GM23338 (cell line): ENCODE data around the gene SLC25A12. TPM values are rescaled to one million over a fixed set of nuclear protein-coding genes. Genes with fewer than 3 reads are reported as not detected.

Experiments
- ATAC-seq: fragments of 200-7000 bp; cut with Tn5 transposase; 3 replicates; pipeline ENCODE4 v1.9.1; 2020
- DNase-seq: peaks from one replicate; pipeline ENCODE4 v3.0.0-alpha.2; 2015; ENCODE audit warnings: low spot score
- H2AFZ ChIP-seq: fragments of 200-600 bp; sonication (generic); 2 replicates; pipeline ENCODE4 v1.8.0; 2016; ENCODE audit warnings: antibody characterized with exemption, mild to moderate bottlenecking, moderate library complexity
- H3F3A ChIP-seq: fragments of 200-600 bp; sonication (generic); replicated peaks from 2 replicates; pipeline ENCODE4 v1.8.0; 2017; ENCODE audit warnings: antibody characterized with exemption, mixed run types, low read depth
- H3K27ac ChIP-seq: fragments of 200-600 bp; sonication (generic); 2 replicates; pipeline ENCODE4 v1.6.1; 2016; ENCODE audit warnings: low read depth
- H3K27me3 ChIP-seq: fragments of 200-600 bp; sonication (generic); 2 replicates; pipeline ENCODE4 v1.8.0; 2016; ENCODE audit warnings: mild to moderate bottlenecking, mixed run types, moderate library complexity; ENCODE audit not compliant: insufficient read depth
- H3K36me3 ChIP-seq: fragments of 200-600 bp; sonication (generic); 2 replicates; pipeline ENCODE4 v1.8.0; 2016; ENCODE audit warnings: mild to moderate bottlenecking; ENCODE audit not compliant: insufficient read depth
- H3K4me1 ChIP-seq: fragments of 200-600 bp; sonication (generic); 2 replicates; pipeline ENCODE4 v1.8.0; 2016; ENCODE audit warnings: mild to moderate bottlenecking, moderate library complexity; ENCODE audit not compliant: insufficient read depth
- H3K4me2 ChIP-seq: fragments of 200-600 bp; sonication (generic); 2 replicates; pipeline ENCODE4 v1.7.1; 2017; ENCODE audit warnings: mixed run types
- H3K4me3 ChIP-seq: fragments of 200-600 bp; sonication (generic); 2 replicates; pipeline ENCODE4 v1.6.1; 2016; ENCODE audit warnings: mixed run types
- H3K79me2 ChIP-seq: fragments of 200-600 bp; sonication (generic); replicated peaks from 2 replicates; pipeline ENCODE4 v1.8.0; 2017; ENCODE audit warnings: mild to moderate bottlenecking; ENCODE audit not compliant: insufficient read depth
- H3K9me2 ChIP-seq: fragments of 200-600 bp; sonication (generic); 2 replicates; pipeline ENCODE4 v1.8.0; 2017; ENCODE audit not compliant: insufficient read depth
- H4K20me1 ChIP-seq: fragments of 200-600 bp; sonication (generic); replicated peaks from 2 replicates; pipeline ENCODE4 v1.8.0; 2017; ENCODE audit warnings: mild to moderate bottlenecking; ENCODE audit not compliant: insufficient read depth
- H3K27ac Mint-ChIP-seq: 2 replicates; pipeline ENCODE4 v1.8.0; 2020; ENCODE audit warnings: inconsistent platforms, mild to moderate bottlenecking, moderate library complexity, mixed read lengths
- H3K27me3 Mint-ChIP-seq: 3 replicates; pipeline ENCODE4 v1.8.0; 2022; ENCODE audit warnings: low read depth, mild to moderate bottlenecking, moderate library complexity, mixed read lengths, inconsistent platforms; ENCODE audit not compliant: insufficient read depth, poor library complexity
- H3K36me3 Mint-ChIP-seq: 3 replicates; pipeline ENCODE4 v1.8.0; 2021; ENCODE audit warnings: low read depth, mild to moderate bottlenecking, inconsistent platforms, moderate library complexity, mixed read lengths
- H3K4me1 Mint-ChIP-seq: 3 replicates; pipeline ENCODE4 v1.8.0; 2020; ENCODE audit warnings: mild to moderate bottlenecking, inconsistent platforms, mixed read lengths
- H3K4me3 Mint-ChIP-seq: 3 replicates; pipeline ENCODE4 v1.8.0; 2021; ENCODE audit warnings: moderate library complexity, mild to moderate bottlenecking, inconsistent platforms, mixed read lengths
- H3K9me3 Mint-ChIP-seq: 3 replicates; pipeline ENCODE4 v1.8.0; 2020; ENCODE audit warnings: moderate library complexity, mild to moderate bottlenecking, inconsistent platforms, mixed read lengths
- EZH2phosphoT487 ChIP-seq: fragments of 200-600 bp; sonication (generic); IDR thresholded peaks from one replicate; pipeline ENCODE4 v1.8.1; 2018; ENCODE audit warnings: antibody characterized with exemption; ENCODE audit not compliant: unreplicated experiment
- JUNB ChIP-seq: IDR thresholded peaks from one replicate; pipeline ENCODE4 v1.6.1; 2016; ENCODE audit warnings: antibody characterized with exemption; ENCODE audit not compliant: unreplicated experiment
- NANOG ChIP-seq: IDR thresholded peaks from 2 replicates; pipeline ENCODE4 v1.6.1; 2016; ENCODE audit warnings: antibody characterized with exemption, borderline replicate concordance
- POLR2AphosphoS5 ChIP-seq: IDR thresholded peaks from 2 replicates; pipeline ENCODE4 v1.6.1; 2016; ENCODE audit warnings: antibody characterized with exemption, low read depth
- STAT1 ChIP-seq: IDR thresholded peaks from one replicate; pipeline ENCODE4 v1.6.1; 2016; ENCODE audit warnings: antibody characterized with exemption; ENCODE audit not compliant: unreplicated experiment
- ZNF331 ChIP-seq: fragments of 250-450 bp; sonication (Bioruptor Pico); IDR thresholded peaks from 2 replicates; pipeline ENCODE4 v1.5.0; 2020; ENCODE audit warnings: low read depth, mild to moderate bottlenecking, moderate library complexity
- polyA plus RNA-seq: library from polyadenylated mRNA; unstranded; fragments of >200 nt; fragmentation: Nextera tagmentation; extraction: Ambion mirVana; gene quantifications from 2 replicates; pipeline ENCODE4 v1.2.1, GENCODE V29; 2016
- total RNA-seq: library from RNA; depleted of rRNA; stranded (reverse); fragments of >200 nt; shearing (Covaris generic); gene quantifications from 2 replicates; pipeline ENCODE4 v1.2.3, GENCODE V29; 2014
- TF ChIP-seq, protein P1 (sequence below): fragments of 250-450 bp; sonication (Bioruptor Pico); IDR thresholded peaks from 2 replicates; pipeline ENCODE4 v1.5.0; 2020; ENCODE audit warnings: mild to moderate bottlenecking, moderate library complexity
- TF ChIP-seq, protein P2 (sequence below): IDR thresholded peaks from one replicate; pipeline ENCODE4 v1.6.1; 2018; ENCODE audit warnings: antibody characterized with exemption; ENCODE audit not compliant: unreplicated experiment

SLC25A12 gene
- total and polyA plus RNA-seq, 2 experiments from 2014 or later: 4.8 to 14.8 TPM

DNA sequence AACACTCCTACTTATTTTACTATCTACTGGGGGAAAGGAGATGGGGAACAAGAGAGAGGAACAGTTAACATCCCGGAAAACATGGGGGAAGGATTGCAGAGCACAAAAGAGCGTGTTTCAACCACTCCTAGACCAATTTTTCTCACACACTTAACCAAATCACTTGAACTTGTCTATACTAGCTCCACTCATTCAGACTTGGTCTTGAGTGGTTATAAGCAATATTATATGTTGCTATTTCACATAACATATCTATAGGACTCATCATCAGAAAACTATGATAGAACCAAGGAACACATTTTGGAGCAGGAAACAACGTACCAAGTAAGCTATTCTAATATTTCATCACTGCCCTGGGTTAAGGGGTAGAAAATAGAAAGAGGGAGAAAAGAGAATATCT, 31.5 kb downstream of the SLC25A12 start (continued):
- TF ChIP-seq, protein P1, sequence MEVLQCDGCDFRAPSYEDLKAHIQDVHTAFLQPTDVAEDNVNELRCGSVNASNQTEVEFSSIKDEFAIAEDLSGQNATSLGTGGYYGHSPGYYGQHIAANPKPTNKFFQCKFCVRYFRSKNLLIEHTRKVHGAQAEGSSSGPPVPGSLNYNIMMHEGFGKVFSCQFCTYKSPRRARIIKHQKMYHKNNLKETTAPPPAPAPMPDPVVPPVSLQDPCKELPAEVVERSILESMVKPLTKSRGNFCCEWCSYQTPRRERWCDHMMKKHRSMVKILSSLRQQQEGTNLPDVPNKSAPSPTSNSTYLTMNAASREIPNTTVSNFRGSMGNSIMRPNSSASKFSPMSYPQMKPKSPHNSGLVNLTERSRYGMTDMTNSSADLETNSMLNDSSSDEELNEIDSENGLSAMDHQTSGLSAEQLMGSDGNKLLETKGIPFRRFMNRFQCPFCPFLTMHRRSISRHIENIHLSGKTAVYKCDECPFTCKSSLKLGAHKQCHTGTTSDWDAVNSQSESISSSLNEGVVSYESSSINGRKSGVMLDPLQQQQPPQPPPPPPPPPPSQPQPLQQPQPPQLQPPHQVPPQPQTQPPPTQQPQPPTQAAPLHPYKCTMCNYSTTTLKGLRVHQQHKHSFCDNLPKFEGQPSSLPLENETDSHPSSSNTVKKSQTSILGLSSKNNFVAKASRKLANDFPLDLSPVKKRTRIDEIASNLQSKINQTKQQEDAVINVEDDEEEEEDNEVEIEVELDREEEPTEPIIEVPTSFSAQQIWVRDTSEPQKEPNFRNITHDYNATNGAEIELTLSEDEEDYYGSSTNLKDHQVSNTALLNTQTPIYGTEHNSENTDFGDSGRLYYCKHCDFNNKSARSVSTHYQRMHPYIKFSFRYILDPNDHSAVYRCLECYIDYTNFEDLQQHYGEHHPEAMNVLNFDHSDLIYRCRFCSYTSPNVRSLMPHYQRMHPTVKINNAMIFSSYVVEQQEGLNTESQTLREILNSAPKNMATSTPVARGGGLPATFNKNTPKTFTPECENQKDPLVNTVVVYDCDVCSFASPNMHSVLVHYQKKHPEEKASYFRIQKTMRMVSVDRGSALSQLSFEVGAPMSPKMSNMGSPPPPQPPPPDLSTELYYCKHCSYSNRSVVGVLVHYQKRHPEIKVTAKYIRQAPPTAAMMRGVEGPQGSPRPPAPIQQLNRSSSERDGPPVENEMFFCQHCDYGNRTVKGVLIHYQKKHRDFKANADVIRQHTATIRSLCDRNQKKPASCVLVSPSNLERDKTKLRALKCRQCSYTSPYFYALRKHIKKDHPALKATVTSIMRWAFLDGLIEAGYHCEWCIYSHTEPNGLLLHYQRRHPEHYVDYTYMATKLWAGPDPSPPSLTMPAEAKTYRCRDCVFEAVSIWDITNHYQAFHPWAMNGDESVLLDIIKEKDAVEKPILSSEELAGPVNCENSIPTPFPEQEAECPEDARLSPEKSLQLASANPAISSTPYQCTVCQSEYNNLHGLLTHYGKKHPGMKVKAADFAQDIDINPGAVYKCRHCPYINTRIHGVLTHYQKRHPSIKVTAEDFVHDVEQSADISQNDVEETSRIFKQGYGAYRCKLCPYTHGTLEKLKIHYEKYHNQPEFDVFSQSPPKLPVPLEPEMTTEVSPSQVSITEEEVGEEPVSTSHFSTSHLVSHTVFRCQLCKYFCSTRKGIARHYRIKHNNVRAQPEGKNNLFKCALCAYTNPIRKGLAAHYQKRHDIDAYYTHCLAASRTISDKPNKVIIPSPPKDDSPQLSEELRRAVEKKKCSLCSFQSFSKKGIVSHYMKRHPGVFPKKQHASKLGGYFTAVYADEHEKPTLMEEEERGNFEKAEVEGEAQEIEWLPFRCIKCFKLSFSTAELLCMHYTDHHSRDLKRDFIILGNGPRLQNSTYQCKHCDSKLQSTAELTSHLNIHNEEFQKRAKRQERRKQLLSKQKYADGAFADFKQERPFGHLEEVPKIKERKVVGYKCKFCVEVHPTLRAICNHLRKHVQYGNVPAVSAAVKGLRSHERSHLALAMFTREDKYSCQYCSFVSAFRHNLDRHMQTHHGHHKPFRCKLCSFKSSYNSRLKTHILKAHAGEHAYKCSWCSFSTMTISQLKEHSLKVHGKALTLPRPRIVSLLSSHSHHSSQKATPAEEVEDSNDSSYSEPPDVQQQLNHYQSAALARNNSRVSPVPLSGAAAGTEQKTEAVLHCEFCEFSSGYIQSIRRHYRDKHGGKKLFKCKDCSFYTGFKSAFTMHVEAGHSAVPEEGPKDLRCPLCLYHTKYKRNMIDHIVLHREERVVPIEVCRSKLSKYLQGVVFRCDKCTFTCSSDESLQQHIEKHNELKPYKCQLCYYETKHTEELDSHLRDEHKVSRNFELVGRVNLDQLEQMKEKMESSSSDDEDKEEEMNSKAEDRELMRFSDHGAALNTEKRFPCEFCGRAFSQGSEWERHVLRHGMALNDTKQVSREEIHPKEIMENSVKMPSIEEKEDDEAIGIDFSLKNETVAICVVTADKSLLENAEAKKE: no peak
- no peak for TF ChIP-seq POLR2AphosphoS5
- TF ChIP-seq EZH2phosphoT487: no peak
- TF ChIP-seq STAT1: no peak
- TF ChIP-seq JUNB: no peak

DNA sequence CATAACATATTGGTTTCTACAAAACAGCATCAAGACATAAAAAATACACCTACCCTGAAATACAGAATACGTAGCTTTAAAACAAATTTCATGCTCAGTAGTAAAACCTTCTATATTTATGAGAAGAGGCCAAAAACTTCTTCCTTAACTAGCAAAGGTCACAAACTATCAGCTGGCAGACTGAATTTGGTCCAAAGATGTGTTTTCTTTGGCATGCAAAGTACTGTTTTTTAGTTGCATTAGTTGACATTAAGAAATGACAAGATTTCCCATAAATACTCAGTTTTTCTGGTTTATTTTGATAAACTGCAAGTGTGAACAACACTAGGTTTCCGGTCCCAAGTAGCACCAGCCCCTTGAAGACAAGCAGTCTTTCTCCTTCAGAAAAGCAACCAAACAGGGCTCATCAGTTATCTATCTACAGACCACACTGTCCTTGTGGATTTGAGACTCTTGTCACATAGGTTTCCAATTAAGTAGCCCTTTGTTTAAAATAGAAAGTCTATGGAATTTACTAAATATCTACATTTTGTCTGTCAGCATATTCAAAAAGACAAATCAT, 35.6 kb downstream of the SLC25A12 start:
- Mint-ChIP-seq H3K27ac (no peak overlapping the region), H3K9me3 (no peaks in the 10 kb centered on the region), H3K4me1 (no peaks in the 10 kb centered on the region), H3K4me3 (no peak overlapping the region), H3K36me3 (no peaks in the 10 kb centered on the region; the same call in 2 of the 3 replicates), H3K27me3 (peaks cover 2% of the 10 kb centered on the region)
- Histone ChIP-seq H3K79me2 (no peaks in the 10 kb centered on the region), H3K9me2 (no peaks in the 10 kb centered on the region), H3K4me3 (no peak overlapping the region), H3K36me3 (no peaks in the 10 kb centered on the region), H4K20me1 (no peaks in the 10 kb centered on the region; the same call in 1 of the 2 replicates), H3K27me3 (no peaks in the 10 kb centered on the region), H3K27ac (no peak overlapping the region), H3K4me1 (no peaks in the 10 kb centered on the region), H3K4me2 (no peak overlapping the region), H3F3A (no peaks in the 10 kb centered on the region), H2AFZ (no peak overlapping the region)
- no peak for TF ChIP-seq NANOG
- no peak for TF ChIP-seq ZNF331 (CRISPR knock-in tag)
- TF ChIP-seq, protein P2, sequence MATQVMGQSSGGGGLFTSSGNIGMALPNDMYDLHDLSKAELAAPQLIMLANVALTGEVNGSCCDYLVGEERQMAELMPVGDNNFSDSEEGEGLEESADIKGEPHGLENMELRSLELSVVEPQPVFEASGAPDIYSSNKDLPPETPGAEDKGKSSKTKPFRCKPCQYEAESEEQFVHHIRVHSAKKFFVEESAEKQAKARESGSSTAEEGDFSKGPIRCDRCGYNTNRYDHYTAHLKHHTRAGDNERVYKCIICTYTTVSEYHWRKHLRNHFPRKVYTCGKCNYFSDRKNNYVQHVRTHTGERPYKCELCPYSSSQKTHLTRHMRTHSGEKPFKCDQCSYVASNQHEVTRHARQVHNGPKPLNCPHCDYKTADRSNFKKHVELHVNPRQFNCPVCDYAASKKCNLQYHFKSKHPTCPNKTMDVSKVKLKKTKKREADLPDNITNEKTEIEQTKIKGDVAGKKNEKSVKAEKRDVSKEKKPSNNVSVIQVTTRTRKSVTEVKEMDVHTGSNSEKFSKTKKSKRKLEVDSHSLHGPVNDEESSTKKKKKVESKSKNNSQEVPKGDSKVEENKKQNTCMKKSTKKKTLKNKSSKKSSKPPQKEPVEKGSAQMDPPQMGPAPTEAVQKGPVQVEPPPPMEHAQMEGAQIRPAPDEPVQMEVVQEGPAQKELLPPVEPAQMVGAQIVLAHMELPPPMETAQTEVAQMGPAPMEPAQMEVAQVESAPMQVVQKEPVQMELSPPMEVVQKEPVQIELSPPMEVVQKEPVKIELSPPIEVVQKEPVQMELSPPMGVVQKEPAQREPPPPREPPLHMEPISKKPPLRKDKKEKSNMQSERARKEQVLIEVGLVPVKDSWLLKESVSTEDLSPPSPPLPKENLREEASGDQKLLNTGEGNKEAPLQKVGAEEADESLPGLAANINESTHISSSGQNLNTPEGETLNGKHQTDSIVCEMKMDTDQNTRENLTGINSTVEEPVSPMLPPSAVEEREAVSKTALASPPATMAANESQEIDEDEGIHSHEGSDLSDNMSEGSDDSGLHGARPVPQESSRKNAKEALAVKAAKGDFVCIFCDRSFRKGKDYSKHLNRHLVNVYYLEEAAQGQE: no peak
- no peak for TF ChIP-seq STAT1
- ATAC-seq (no peak), DNase-seq (no peak)
